Motor neuron (in vitro differentiated cells): ENCODE measurements around the gene QPRT. TPM values are rescaled to one million over a fixed set of nuclear protein-coding genes. Genes with fewer than 3 reads are reported as not detected.
"Not testable (repeated sequence)": the region's sequence is repeated elsewhere in the genome, so short reads cannot be mapped to it uniquely, and the experiment has no call there.

ENCODE experiments used
- ATAC-seq, 8 experiments: fragments of 200-7000 bp; cut with Tn5 transposase; replicated peaks in 6 of 8; 2 replicates each; pipeline ENCODE4 v1.8.0; 2021; ENCODE audit warnings: mild to moderate bottlenecking in 8 of 8, moderate library complexity in 8 of 8
- H3K27ac ChIP-seq, 2 donors: fragments of 250-450 bp; sonication (Bioruptor Pico); 2 replicates each; pipeline ENCODE4 v1.9.0; 2021; ENCODE audit warnings: antibody characterized with exemption in 2 of 2, mild to moderate bottlenecking in 2 of 2, moderate library complexity in 1 of 2
- H3K4me1 ChIP-seq, 2 donors: fragments of 250-450 bp; sonication (Bioruptor Pico); replicated peaks in 1 of 2; 2 replicates each; pipeline ENCODE4 v1.6.1; 2021; ENCODE audit warnings: antibody characterized with exemption in 2 of 2, mild to moderate bottlenecking in 2 of 2, moderate library complexity in 1 of 2
- H3K4me3 ChIP-seq, 5 donors: fragments of 250-450 bp; sonication (Bioruptor Pico); 2 replicates each; pipeline ENCODE4 v1.9.0; 2021; ENCODE audit warnings: antibody characterized with exemption in 5 of 5, mild to moderate bottlenecking in 5 of 5, moderate library complexity in 4 of 5
- WGBS, 10 experiments: fragments of 450-650 bp; shearing (Covaris generic); methylation state at CpG; one replicate each; pipeline ENCODE4 v1.0.0; 2022; 5-methylcytosine and 5-hydroxymethylcytosine counted together
- in situ Hi-C, 9 experiments: fragments of 400-800 bp; cut with MboI; loops; one replicate each; pipeline ENCODE4 v1.15.0; 2021; ENCODE audit warnings: low sequenced_read_pairs in 9 of 9, low pct_unique_long_range_greater_than_20kb in 2 of 9; ENCODE audit not compliant: unreplicated experiment in 9 of 9
- total RNA-seq, 8 experiments: library from RNA; unstranded; fragments of 300-600 nt; gene quantifications; 2 replicates each; pipeline versions ENCODE4 v1.2.3 to v1.2.4, GENCODE V29; 2022

QPRT gene
- total RNA-seq, 8 experiments from 2014 or later = 37.7 to 133 (median 52.8) TPM

DNA sequence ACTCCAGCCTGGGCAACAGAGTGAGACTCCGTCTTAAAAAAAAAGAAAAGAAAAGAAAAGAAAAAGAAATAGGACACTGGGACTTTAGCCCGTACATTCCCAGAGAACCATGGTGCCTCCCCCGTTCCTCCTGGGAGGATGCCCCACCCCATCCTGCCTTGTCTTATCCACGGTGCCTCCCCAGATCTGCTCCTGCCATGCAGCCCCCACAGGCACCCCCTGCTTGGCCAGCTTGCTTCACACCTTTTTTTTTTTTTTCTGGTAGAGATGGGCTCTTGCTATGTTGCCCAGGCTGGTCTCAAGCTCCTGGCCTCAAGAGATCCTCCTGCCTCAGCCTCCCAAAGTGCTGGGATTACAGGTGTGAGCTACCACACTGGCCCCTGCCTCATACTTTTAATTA lies 67.5 kb downstream of the QPRT start:
- ATAC-seq, H3K27ac ChIP-seq, H3K4me3 ChIP-seq, in situ Hi-C loops, H3K4me1 ChIP-seq: not testable (repeated sequence)
- 70 to 86% methylated on average over 1 to 2 of the region's 4 CpGs; no CpG with 5 or more reads in 8 of the 10 experiments for WGBS, 10 experiments

Other genes with a start within 250 kb of the QPRT start
- gene BOLA2, start 224.8 kb upstream of the QPRT start, total RNA-seq = 10 to 100 TPM; 16.0 to 38.7 (median 25.1) TPM
- 10 to 100 TPM in 6 of 8 experiments, 1 to 10 TPM in 2; 7.7 to 25.4 (median 12.4) TPM for gene SLX1B, start 224.6 kb upstream of the QPRT start, total RNA-seq
- gene SULT1A4, start 219.3 kb upstream of the QPRT start, total RNA-seq = 10 to 100 TPM in 1 of 8 experiments, 1 to 10 TPM in 2, under 1 TPM in 5; 0.16 to 18.4 (median 0.83) TPM
- gene NPIPB12, start 172.8 kb upstream of the QPRT start, total RNA-seq = 10 to 100 TPM in 4 of 8 experiments, 1 to 10 TPM in 4; 3.4 to 43.7 (median 11.4) TPM
- 1 to 10 TPM in 1 of 8 experiments, under 1 TPM in 7; 0.07 to 1.1 (median 0.35) TPM for gene SPN, start 15.9 kb upstream of the QPRT start, total RNA-seq
- under 1 TPM in 6 of 8 experiments, not detected in 2; 0.05 to 0.28 (median 0.16) TPM for gene C16orf54, start 66.8 kb downstream of the QPRT start, total RNA-seq
- under 1 TPM in 5 of 8 experiments, not detected in 3; 0.08 to 0.19 (median 0.10) TPM for gene ZG16, start 99.1 kb downstream of the QPRT start, total RNA-seq
- gene KIF22, start 111.6 kb downstream of the QPRT start, total RNA-seq = 10 to 100 TPM; 16.1 to 96.3 (median 24.4) TPM
- 100 to 1,000 TPM in 7 of 8 experiments, 10 to 100 TPM in 1; 80.2 to 354 (median 177) TPM for gene MAZ, start 127.3 kb downstream of the QPRT start, total RNA-seq
- gene PRRT2, start 133.0 kb downstream of the QPRT start, total RNA-seq = 10 to 100 TPM in 5 of 8 experiments, 1 to 10 TPM in 3; 1.4 to 72.7 (median 28.4) TPM
- gene PAGR1, start 137.0 kb downstream of the QPRT start, total RNA-seq = 10 to 100 TPM; 13.7 to 53.0 (median 28.2) TPM
- gene MVP, start 141.3 kb downstream of the QPRT start, total RNA-seq = 100 to 1,000 TPM in 1 of 8 experiments, 10 to 100 TPM in 4, 1 to 10 TPM in 3; 3.2 to 179 (median 31.0) TPM
- 10 to 100 TPM; 38.1 to 64.9 (median 44.0) TPM for gene CDIPT, start 184.0 kb downstream of the QPRT start, total RNA-seq
- 10 to 100 TPM; 20.4 to 95.6 (median 70.1) TPM for gene SEZ6L2, start 220.4 kb downstream of the QPRT start, total RNA-seq
- gene ASPHD1, start 221.3 kb downstream of the QPRT start, total RNA-seq = 10 to 100 TPM in 7 of 8 experiments, 1 to 10 TPM in 1; 8.9 to 30.8 (median 16.9) TPM
- gene KCTD13, start 247.0 kb downstream of the QPRT start, total RNA-seq = 10 to 100 TPM in 6 of 8 experiments, 1 to 10 TPM in 2; 9.1 to 82.6 (median 15.2) TPM